GM19099 (cell line): ENCODE results near the gene CHTOP.

Experiments
- POLR2A ChIP-seq: IDR thresholded peaks from 3 replicates; pipeline ENCODE4 v1.6.1; 2011; ENCODE audit warnings: low read depth; ENCODE audit not compliant: insufficient read length; ENCODE audit errors: extremely low read depth

Gene CHTOP

GRCh38 chr1:153639280-153639679 is 5.4 kb downstream of the CHTOP start:
- no peak for TF ChIP-seq POLR2A

DNA sequence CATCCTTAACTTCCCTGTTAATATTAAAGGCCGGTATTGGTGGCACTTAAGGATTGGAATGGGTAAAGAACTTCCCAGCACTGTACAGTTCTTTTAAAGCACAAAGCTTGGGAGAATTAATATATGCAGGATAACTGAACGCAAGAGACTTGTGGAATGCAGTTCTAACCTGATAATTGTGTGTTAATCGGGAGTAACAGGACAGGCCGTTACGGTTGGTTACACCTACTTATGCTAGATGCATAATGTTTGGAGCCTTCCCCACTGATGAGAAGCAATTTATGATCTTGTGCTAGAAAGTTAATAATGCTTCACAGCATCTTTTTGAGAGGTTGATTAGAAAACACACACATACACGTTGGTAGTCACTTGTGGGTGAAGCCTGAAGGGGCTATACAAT is 7.0 kb downstream of the CHTOP start:
- no peak for TF ChIP-seq POLR2A

GRCh38 chr1:153642161-153642560 is 8.3 kb downstream of the CHTOP start:
- no peak for TF ChIP-seq POLR2A

DNA sequence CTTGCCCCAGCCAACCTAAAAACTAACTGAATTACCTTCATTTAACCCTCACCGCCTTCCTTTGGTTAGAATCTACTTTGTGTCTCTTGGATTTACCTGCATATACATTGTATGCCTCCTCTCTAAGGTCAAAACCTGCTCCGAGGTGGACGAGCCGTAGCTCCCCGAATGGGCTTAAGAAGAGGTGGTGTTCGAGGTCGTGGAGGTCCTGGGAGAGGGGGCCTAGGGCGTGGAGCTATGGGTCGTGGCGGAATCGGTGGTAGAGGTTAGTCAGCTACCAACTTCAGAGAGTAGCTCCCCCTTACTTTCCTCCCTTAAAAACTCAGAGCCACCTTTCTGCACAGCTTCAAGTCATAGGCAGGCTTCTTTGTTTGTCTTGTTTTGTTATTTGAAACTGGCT is 9.2 kb downstream of the CHTOP start:
- TF ChIP-seq POLR2A: no peak

GRCh38 chr1:153643816-153644215 is 9.9 kb downstream of the CHTOP start:
- no peak for TF ChIP-seq POLR2A

- no peak for TF ChIP-seq POLR2A
Measured at GRCh38 chr1:153646672-153647345, 12.9 kb downstream of the CHTOP start.

DNA sequence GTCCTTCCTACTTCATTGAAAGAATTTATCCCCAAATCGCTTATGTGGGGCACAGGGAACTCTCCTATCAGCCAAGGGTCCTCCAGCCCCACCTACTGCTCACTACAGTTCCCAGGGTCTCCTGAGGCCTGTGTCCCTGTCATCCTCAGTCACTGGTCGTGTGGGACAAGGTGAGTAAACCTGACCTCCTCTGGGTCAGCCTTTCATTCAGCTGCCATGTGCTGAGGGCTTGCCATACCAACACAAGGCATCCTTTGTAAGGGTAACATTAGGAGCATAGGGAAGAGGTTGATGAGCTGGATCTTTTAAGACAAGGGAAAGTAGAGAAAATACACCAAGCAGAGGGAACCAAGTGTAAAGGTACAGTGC is 13.5 kb downstream of the CHTOP start:
- no peak for TF ChIP-seq POLR2A

DNA sequence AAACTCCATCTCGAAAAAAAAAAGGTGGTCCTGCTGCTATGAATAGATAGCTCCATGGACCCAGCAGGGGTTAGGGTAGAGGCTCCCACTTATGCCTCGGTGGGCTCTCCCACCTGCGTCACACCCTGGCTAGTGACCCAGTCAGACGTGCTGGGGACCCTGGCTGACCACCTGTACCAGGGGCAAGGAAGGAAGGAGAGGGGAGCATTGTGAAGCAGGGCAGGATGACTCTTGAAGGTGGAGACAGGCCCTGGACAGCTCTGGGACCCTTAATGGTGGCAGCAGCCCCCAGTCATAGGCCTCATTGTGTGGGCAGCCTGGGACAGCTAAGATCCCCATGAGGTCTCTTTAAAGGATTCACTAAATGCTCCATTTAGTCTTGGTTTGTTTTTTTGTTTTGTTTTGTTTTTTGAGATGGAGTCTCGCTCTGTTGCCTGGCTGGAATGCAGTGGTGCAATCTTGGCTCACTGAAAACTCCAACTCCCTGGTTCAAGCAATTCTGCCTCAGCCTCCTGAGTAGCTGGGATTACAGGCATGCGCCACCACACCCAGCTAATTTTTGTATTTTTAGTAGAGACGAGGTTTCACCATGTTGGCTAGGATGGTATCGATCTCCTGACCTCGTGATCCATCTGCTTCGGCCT is 14.3 kb downstream of the CHTOP start:
- no peak for TF ChIP-seq POLR2A

- TF ChIP-seq POLR2A: no peak
Measured at GRCh38 chr1:153649137-153649862, 15.4 kb downstream of the CHTOP start.

GRCh38 chr1:153649863-153650235 is 16.0 kb downstream of the CHTOP start:
- TF ChIP-seq POLR2A: no peak

GRCh38 chr1:153651771-153652170 is 17.9 kb downstream of the CHTOP start:
- TF ChIP-seq POLR2A: no peak

DNA sequence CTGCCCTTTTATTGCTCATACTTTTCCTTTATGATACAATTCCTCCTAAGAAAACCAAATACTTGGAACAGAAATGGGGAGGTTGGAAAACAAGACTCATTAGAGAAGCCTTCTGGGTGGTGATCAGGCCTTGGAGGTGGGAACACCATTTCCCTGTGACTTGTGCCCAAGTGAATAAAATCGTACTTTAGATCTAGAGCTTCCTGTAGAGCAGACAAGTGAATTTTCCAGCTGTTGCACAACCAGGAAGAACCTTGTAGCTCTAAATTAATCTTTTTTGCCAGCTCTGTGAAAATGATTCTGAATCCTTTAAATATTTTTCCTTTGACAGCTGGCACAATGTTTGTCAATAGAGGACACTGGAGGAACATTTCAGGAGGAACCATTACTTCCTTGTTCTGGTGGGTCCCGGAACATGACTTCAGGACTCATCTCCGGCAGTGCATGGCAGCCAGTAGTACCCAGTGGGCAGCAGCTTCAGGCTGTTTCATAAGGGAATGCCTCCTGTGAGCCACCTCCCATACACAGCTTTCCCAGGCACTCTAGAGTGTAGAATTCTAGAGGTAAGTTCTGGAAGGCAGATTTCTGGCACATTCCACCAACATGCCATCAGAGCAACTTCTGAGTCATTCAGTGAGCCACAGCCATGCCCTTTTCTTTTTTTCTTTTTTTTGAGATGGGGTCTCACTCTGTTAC is 19.1 kb downstream of the CHTOP start:
- no peak for TF ChIP-seq POLR2A

DNA sequence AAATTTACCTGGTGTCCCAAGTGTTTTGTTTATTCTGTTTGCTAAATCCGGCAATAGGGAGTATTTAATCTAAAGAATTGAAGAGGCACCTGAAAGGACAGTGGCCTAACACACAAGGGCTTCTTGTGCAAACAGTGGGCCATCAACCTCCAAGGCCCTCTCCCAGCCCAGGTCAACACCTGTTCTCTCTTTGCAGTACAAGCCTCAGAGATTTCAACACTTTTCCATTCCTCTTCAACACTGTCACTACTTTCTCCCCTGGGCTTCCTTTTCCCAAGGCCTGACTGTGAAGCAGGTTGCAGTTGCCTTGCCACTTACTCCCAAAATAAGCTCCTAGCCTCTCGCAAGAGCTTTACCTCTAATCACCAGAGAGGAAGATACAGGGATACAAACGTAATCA is 21.5 kb downstream of the CHTOP start:
- TF ChIP-seq POLR2A: no peak

- TF ChIP-seq POLR2A: peak; percentile 90
Measured at GRCh38 chr1:153658400-153659174, 24.7 kb downstream of the CHTOP start, which contains the start of gene SNAPIN. Gene SNAPIN, plus strand, starts transcription at chr1:153658703. Its CDS starts 41 bp downstream, at chr1:153658744.

DNA sequence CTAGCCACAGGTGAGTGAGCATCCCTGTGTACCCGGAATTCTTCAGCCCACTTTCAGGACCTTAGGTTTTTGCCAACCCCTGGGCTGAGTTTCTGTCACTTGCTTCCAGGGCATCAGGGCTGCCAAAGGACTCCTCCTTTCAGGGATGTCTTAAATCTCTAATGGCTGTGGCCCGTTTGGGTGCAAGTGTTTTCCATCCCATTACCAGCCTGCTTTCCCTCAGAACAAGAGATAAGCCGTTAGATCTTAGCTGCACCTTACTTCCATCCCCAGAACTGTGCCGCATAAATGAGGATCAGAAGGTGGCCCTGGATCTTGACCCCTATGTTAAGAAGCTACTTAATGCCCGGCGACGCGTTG is 25.3 kb downstream of the CHTOP start:
- TF ChIP-seq POLR2A: no peak
